Astrocyte of the spinal cord (primary cell): ENCODE measurements around the gene PJVK.

Experiments used
- DNase-seq: peaks from one replicate; pipeline ENCODE4 v3.0.0; 2011; ENCODE audit warnings: low read depth, low spot score
- H3K4me3 ChIP-seq: 2 replicates; pipeline ENCODE4 v1.5.1; 2011; ENCODE audit warnings: low read depth, mild to moderate bottlenecking, low read length, moderate library complexity
- in situ Hi-C: cut with HindIII; loops from 2 replicates; pipeline ENCODE4 v1.10.0; 2017; ENCODE audit warnings: low sequenced_read_pairs
- TF ChIP-seq, protein P1 (sequence below): IDR thresholded peaks from 2 replicates; pipeline ENCODE4 v1.5.1; 2012; ENCODE audit warnings: low read depth, mild to moderate bottlenecking, low read length, inconsistent platforms

Gene PJVK

GRCh38 chr2:178479275-178479616 is 28.1 kb downstream of the PJVK start:
- peak overlapping the region; percentile 74 for H3K4me3 ChIP-seq
- in situ Hi-C loops: no loop called here
- TF ChIP-seq, protein P1, sequence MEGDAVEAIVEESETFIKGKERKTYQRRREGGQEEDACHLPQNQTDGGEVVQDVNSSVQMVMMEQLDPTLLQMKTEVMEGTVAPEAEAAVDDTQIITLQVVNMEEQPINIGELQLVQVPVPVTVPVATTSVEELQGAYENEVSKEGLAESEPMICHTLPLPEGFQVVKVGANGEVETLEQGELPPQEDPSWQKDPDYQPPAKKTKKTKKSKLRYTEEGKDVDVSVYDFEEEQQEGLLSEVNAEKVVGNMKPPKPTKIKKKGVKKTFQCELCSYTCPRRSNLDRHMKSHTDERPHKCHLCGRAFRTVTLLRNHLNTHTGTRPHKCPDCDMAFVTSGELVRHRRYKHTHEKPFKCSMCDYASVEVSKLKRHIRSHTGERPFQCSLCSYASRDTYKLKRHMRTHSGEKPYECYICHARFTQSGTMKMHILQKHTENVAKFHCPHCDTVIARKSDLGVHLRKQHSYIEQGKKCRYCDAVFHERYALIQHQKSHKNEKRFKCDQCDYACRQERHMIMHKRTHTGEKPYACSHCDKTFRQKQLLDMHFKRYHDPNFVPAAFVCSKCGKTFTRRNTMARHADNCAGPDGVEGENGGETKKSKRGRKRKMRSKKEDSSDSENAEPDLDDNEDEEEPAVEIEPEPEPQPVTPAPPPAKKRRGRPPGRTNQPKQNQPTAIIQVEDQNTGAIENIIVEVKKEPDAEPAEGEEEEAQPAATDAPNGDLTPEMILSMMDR: no peak
- no peak for DNase-seq

DNA sequence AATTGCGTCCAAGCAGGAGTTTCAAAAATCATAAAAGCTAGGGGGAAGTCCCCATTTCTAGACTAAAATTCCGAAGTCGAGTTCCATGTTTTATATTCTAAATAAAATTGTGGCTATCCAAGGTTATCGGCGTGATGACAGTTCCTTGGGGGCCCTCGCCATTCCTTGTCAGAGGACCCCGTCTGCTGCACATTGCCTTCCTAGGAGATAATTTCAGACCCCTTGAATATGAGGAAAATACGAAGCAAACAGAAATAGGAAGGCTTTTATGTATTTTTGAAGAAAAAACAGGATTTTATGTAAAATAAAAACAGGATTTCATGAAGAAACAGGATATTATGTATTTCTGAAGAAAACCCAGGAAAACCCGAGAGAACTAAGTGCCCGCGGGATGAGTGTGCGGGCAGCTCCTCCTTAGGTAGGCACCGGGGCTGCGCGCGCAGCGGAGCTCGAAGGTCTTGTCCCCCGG is 28.6 kb downstream of the PJVK start:
- in situ Hi-C loops: no loop called here
- H3K4me3 ChIP-seq: peak overlapping the region; percentile 78
- DNase-seq: no peak
- TF ChIP-seq, protein P1: no peak

GRCh38 chr2:178480227-178481181 is 29.3 kb downstream of the PJVK start, which contains the start of gene PLEKHA3:
Gene PLEKHA3 (plus strand): TSS chr2:178480457. CDS start chr2:178480870, 413 bp downstream.
- in situ Hi-C loops: no loop called here
- TF ChIP-seq, protein P1: no peak
- DNase-seq: peak; percentile 96
- H3K4me3 ChIP-seq: peak within 1 kb of the TSS; percentile 78

GRCh38 chr2:178482437-178482836 is 31.3 kb downstream of the PJVK start:
- no peak for DNase-seq
- in situ Hi-C loops: no loop called here
- TF ChIP-seq, protein P1: no peak
- no peak overlapping the region for H3K4me3 ChIP-seq

DNA sequence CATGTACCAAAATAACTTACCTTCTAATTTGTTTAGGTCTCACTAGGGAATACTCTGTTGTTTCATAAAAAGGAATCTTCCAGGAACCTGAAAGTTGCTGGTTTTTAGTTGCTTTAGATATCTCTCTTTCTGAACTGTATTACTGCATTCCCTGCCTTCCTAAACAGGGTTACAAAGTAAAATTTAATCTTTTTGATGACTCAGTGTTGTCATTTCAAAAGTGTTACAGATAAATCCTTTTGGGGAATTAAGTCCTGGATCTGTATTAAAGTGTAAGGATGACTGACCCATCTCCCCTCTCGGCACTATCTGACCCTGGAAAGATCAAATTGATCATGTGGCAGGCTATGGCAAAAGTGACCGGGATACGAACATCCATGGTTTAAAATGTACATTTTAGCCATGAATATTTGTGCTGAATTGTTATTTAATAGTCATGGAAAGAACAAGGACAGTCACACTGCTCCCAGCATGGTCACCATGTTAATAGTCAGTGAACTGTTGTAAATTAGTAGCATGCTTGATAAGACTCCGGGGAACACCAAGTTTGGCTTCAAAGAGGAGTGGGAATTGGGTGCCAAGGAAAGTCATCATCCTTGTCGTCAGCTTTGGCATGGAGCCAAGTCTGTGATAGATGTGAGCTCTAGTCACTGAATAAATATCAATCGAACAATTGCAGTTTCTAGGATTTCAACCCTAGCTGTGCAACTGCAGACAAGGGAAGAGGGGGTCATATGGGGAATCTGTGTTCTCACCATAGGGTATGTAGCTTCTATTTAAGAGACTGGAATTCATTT is 33.3 kb downstream of the PJVK start:
- no peak overlapping the region for H3K4me3 ChIP-seq
- DNase-seq: peak; percentile 38
- TF ChIP-seq, protein P1: no peak
- in situ Hi-C loops: no loop called here

DNA sequence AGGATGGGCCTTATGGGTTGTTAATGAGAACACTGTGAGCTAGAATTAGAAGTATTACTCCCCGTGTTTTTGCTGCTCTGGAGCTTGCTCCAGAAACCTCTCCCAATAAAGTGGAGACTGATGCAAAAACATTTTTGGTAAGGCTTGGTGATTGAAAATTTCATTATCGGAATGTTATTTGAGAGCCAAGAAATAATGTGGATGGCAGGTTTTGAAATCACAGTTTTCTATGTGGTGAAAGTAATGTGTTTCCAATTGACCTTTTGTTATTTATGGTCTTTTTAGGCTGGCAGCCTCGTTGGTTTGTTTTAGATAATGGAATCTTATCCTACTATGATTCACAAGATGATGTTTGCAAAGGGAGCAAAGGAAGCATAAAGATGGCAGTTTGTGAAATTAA is 34.2 kb downstream of the PJVK start:
- TF ChIP-seq, protein P1: no peak
- no peak for DNase-seq
- H3K4me3 ChIP-seq: no peak overlapping the region
- in situ Hi-C loops: no loop called here
